GM23248 (cell line): ENCODE results near the gene SRPK3. TPM values are rescaled to one million over a fixed set of nuclear protein-coding genes. Genes with fewer than 3 reads are reported as not detected.

Experiments used
- DNase-seq: peaks from one replicate; pipeline ENCODE4 v3.0.0-alpha.2; 2015
- H2AFZ ChIP-seq: fragments of 200-600 bp; sonication (generic); 2 replicates; pipeline ENCODE4 v1.6.1; 2016; ENCODE audit warnings: antibody characterized with exemption
- H3F3A ChIP-seq: fragments of 200-600 bp; sonication (generic); 2 replicates; pipeline ENCODE4 v1.6.1; 2016; ENCODE audit warnings: mild to moderate bottlenecking, antibody characterized with exemption, mixed run types; ENCODE audit not compliant: insufficient read depth
- H3K27ac ChIP-seq: fragments of 200-600 bp; sonication (generic); 2 replicates; pipeline ENCODE4 v1.5.1; 2016; ENCODE audit warnings: mild to moderate bottlenecking
- H3K27me3 ChIP-seq: fragments of 200-600 bp; sonication (generic); replicated peaks from 2 replicates; pipeline ENCODE4 v1.6.1; 2016; ENCODE audit warnings: mild to moderate bottlenecking; ENCODE audit not compliant: insufficient read depth
- H3K36me3 ChIP-seq: fragments of 200-600 bp; sonication (generic); 2 replicates; pipeline ENCODE4 v1.6.1; 2016; ENCODE audit warnings: low read depth, mild to moderate bottlenecking
- H3K4me1 ChIP-seq: fragments of 200-600 bp; sonication (generic); 2 replicates; pipeline ENCODE4 v1.6.1; 2016; ENCODE audit warnings: mild to moderate bottlenecking; ENCODE audit not compliant: insufficient read depth
- H3K4me2 ChIP-seq: fragments of 200-600 bp; sonication (generic); one replicate; pipeline ENCODE4 v1.6.1; 2016; ENCODE audit warnings: mild to moderate bottlenecking; ENCODE audit not compliant: unreplicated experiment
- H3K4me3 ChIP-seq: fragments of 200-600 bp; sonication (generic); 2 replicates; pipeline ENCODE4 v1.5.1; 2016; ENCODE audit warnings: mild to moderate bottlenecking
- H3K79me2 ChIP-seq: fragments of 200-600 bp; sonication (generic); 2 replicates; pipeline ENCODE4 v1.6.1; 2016; ENCODE audit warnings: mild to moderate bottlenecking; ENCODE audit not compliant: insufficient read depth
- H3K9ac ChIP-seq: fragments of 200-600 bp; sonication (generic); 2 replicates; pipeline ENCODE4 v1.6.1; 2016; ENCODE audit warnings: mild to moderate bottlenecking
- H3K9me2 ChIP-seq: fragments of 200-600 bp; sonication (generic); 2 replicates; pipeline ENCODE4 v1.6.1; 2016; ENCODE audit warnings: mixed run types, mild to moderate bottlenecking, moderate library complexity; ENCODE audit not compliant: insufficient read depth
- H3K9me3 ChIP-seq: fragments of 200-600 bp; sonication (generic); one replicate; pipeline ENCODE4 v1.6.1; 2017; ENCODE audit warnings: low read depth
- H4K20me1 ChIP-seq: fragments of 200-600 bp; sonication (generic); 2 replicates; pipeline ENCODE4 v1.6.0; 2016; ENCODE audit not compliant: insufficient read depth
- EZH2 ChIP-seq: fragments of 200-600 bp; sonication (generic); IDR thresholded peaks from 2 replicates; pipeline ENCODE4 v1.6.1; 2018; ENCODE audit warnings: antibody characterized with exemption, mild to moderate bottlenecking; ENCODE audit not compliant: insufficient read depth, poor library complexity, severe bottlenecking
- EZH2phosphoT487 ChIP-seq: fragments of 200-600 bp; sonication (generic); IDR thresholded peaks from 2 replicates; pipeline ENCODE4 v1.6.1; 2018; ENCODE audit warnings: antibody characterized with exemption, moderate library complexity, mild to moderate bottlenecking, low read depth; ENCODE audit not compliant: insufficient read depth
- WGBS, 2 experiments: methylation state at CpG; one replicate each; pipeline ENCODE4 v1.1.6; 2015 to 2017; ENCODE audit warnings: low lambda C conversion rate in 2 of 2, low coverage in 1 of 2; ENCODE audit errors: missing lambda C conversion rate in 2 of 2; 5-methylcytosine and 5-hydroxymethylcytosine counted together
- in situ Hi-C: fragments of 300-500 bp; cut with MboI; formaldehyde crosslinking; loops from 2 replicates; pipeline ENCODE4 v1.15.0; 2020
- polyA plus RNA-seq: library from polyadenylated mRNA; unstranded; fragments of >200 nt; fragmentation: Nextera tagmentation; extraction: Ambion mirVana; gene quantifications from 2 replicates; pipeline ENCODE4 v1.2.1, GENCODE V29; 2016
- total RNA-seq: library from RNA; depleted of rRNA; stranded (reverse); fragments of >200 nt; shearing (Covaris generic); gene quantifications from 2 replicates; pipeline ENCODE4 v1.2.3, GENCODE V29; 2014

The SRPK3 gene
- total and polyA plus RNA-seq, 2 experiments from 2014 or later = 0.53 to 0.86 TPM

GRCh38 chrX:153828723-153829548 lies 48.1 kb downstream of the SRPK3 start:
- peak; percentile 6 for DNase-seq
- no peak overlapping the region for H3K4me2 ChIP-seq
- H3K9me2 ChIP-seq = no peaks in the 10 kb centered on the region
- H3K36me3 ChIP-seq = no peaks in the 10 kb centered on the region
- H3F3A ChIP-seq = no peaks in the 10 kb centered on the region
- no peaks in the 10 kb centered on the region for H3K4me1 ChIP-seq
- in situ Hi-C loops = no loop called here
- 6% methylated on average over 22 to 40 of the region's 50 CpGs for WGBS, 2 experiments
- H3K79me2 ChIP-seq = no peaks in the 10 kb centered on the region
- H3K9ac ChIP-seq = no peak overlapping the region
- no peaks in the 10 kb centered on the region for H4K20me1 ChIP-seq
- TF ChIP-seq EZH2 (no peak), EZH2phosphoT487 (peak; percentile 14; the same call in 1 of the 2 replicates)
- no peaks in the 10 kb centered on the region for H3K9me3 ChIP-seq
- no peak overlapping the region for H3K4me3 ChIP-seq
- H2AFZ ChIP-seq = no peak overlapping the region
- H3K27ac ChIP-seq = no peak overlapping the region
- H3K27me3 ChIP-seq = no peaks in the 10 kb centered on the region; the same call in 1 of the 2 replicates

GRCh38 chrX:153829549-153829798 lies 48.6 kb downstream of the SRPK3 start:
- no peaks in the 10 kb centered on the region for H3K79me2 ChIP-seq
- no peak overlapping the region for H3K4me3 ChIP-seq
- no peaks in the 10 kb centered on the region for H3F3A ChIP-seq
- no peak overlapping the region for H3K4me2 ChIP-seq
- no peaks in the 10 kb centered on the region for H3K36me3 ChIP-seq
- H3K4me1 ChIP-seq = no peaks in the 10 kb centered on the region
- TF ChIP-seq EZH2 (no peak), EZH2phosphoT487 (peak; percentile 36; the same call in 1 of the 2 replicates)
- no peak overlapping the region for H2AFZ ChIP-seq
- no peaks in the 10 kb centered on the region for H4K20me1 ChIP-seq
- 1% methylated on average over 14 of the region's 27 CpGs; no CpG with 5 or more reads in 1 of the 2 experiments for WGBS, 2 experiments
- H3K27ac ChIP-seq = no peak overlapping the region
- no peaks in the 10 kb centered on the region for H3K9me2 ChIP-seq
- no peaks in the 10 kb centered on the region; the same call in 1 of the 2 replicates for H3K27me3 ChIP-seq
- no peak overlapping the region for H3K9ac ChIP-seq
- H3K9me3 ChIP-seq = no peaks in the 10 kb centered on the region
- in situ Hi-C loops = no loop called here
- DNase-seq = peak; percentile 19

- H3K4me3 ChIP-seq = 0 out of 2 replicates have a peak within 1 kb of the TSS, but pooled peaks have one; percentile 29
- peak; percentile 90 for TF ChIP-seq EZH2
- peak; percentile 56; the same call in 1 of the 2 replicates for TF ChIP-seq EZH2phosphoT487
- H3K27ac ChIP-seq = no peak within 1 kb of the TSS
- no peaks in the 10 kb centered on the region for H3K4me1 ChIP-seq
- no peak within 1 kb of the TSS for H3K4me2 ChIP-seq
- H3F3A ChIP-seq = no peaks in the 10 kb centered on the region
- H3K79me2 ChIP-seq = no peaks in the 10 kb centered on the region
- no peaks in the 10 kb centered on the region for H3K9me3 ChIP-seq
- H3K9me2 ChIP-seq = no peaks in the 10 kb centered on the region
- H3K27me3 ChIP-seq = no peaks in the 10 kb centered on the region; the same call in 1 of the 2 replicates
- H2AFZ ChIP-seq = no peak within 1 kb of the TSS
- WGBS, 2 experiments = 0 to 3% methylated on average over 10 to 24 of the region's 97 CpGs
- peak; percentile 9 for DNase-seq
- in situ Hi-C loops = no loop called here
- H4K20me1 ChIP-seq = no peaks in the 10 kb centered on the region
- no peak within 1 kb of the TSS for H3K9ac ChIP-seq
- no peaks in the 10 kb centered on the region for H3K36me3 ChIP-seq
These were observed 49.2 kb downstream of the SRPK3 start, which contains the start of gene PDZD4 for GRCh38 chrX:153829799-153830639. Gene PDZD4, minus strand, starts transcription at chrX:153830544. Its CDS starts 246 bp downstream, at chrX:153830298.

GRCh38 chrX:153830640-153831428 lies 50.0 kb downstream of the SRPK3 start:
- 11 to 31% methylated on average over 4 to 10 of the region's 102 CpGs for WGBS, 2 experiments
- no peak for TF ChIP-seq EZH2phosphoT487
- TF ChIP-seq EZH2 = no peak
- H3K27me3 ChIP-seq = no peaks in the 10 kb centered on the region; the same call in 1 of the 2 replicates
- DNase-seq = peak; percentile 11
- H2AFZ ChIP-seq = no peak overlapping the region
- no peaks in the 10 kb centered on the region for H4K20me1 ChIP-seq
- H3K9me3 ChIP-seq = no peaks in the 10 kb centered on the region
- H3K9me2 ChIP-seq = no peaks in the 10 kb centered on the region
- H3K4me2 ChIP-seq = no peak overlapping the region
- no peaks in the 10 kb centered on the region for H3F3A ChIP-seq
- no peak overlapping the region for H3K27ac ChIP-seq
- H3K36me3 ChIP-seq = no peaks in the 10 kb centered on the region
- H3K9ac ChIP-seq = no peak overlapping the region
- no peaks in the 10 kb centered on the region for H3K79me2 ChIP-seq
- in situ Hi-C loops = no loop called here
- no peaks in the 10 kb centered on the region for H3K4me1 ChIP-seq
- H3K4me3 ChIP-seq = no peak overlapping the region
